ENCODE measurements around the gene GRIK3. TPM values are rescaled to one million over a fixed set of nuclear protein-coding genes. Genes with fewer than 3 reads are reported as not detected.

GRIK3 gene
- total and polyA plus RNA-seq, 3 experiments from 2014 or later, result not detected

DNA sequence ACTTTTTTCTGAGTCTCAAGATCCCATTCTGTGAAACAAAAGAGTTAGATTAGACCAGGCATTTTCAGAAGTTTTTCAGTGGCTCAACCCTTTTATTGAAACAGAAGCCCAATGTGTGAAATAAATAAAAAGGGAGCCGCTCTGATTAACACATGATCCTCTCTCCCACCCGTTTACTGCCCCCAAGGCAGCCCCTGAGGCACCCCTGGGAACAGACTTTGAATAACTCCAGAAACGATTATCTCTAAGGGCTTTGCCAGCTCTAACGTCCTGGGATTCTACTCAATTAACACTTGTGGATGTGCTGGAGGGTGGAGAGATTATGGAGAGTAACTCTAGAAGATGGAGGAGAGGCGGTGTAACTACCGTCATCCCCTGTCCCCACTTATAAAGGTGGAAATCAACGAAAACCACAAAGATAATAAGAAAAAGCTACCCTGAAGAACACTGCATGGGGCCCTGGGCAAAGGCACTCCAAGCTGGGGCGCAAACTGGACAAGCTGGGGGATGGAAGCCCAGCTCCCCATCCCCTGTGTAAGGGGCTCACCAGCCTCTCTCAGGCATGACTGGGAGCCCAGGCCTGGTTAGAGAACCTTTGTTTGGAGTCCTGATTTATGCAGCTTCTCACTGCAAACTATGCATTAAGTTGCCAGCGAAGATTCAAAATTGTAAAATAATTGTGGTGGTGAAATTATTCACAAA lies 39.0 kb upstream of the GRIK3 start:
- no peak for DNase-seq
- ChIA-PET CTCF (no interaction called here), POLR2A (no interaction called here)
- Histone ChIP-seq H3K27me3 (ENCODE audit: insufficient read depth, low read length, poor library complexity, severe bottlenecking) (no peaks in the 10 kb centered on the region), H3K4me1 (ENCODE audit: insufficient read depth, low read length) (no peaks in the 10 kb centered on the region), H3K27ac (ENCODE audit: low read depth, low read length) (no peak overlapping the region), H3K9me3 (ENCODE audit: low read length) (no peaks in the 10 kb centered on the region), H3K4me3 (ENCODE audit: low read length) (no peak overlapping the region), H3K36me3 (ENCODE audit: insufficient read depth, low read length) (no peaks in the 10 kb centered on the region)
- no peaks in the 10 kb centered on the region for H3K36me3 Mint-ChIP-seq
- H3K4me1 Mint-ChIP-seq, result no peaks in the 10 kb centered on the region
- no peak overlapping the region for H3K4me3 Mint-ChIP-seq
- peaks cover 5 to 22% of the 10 kb centered on the region in 2 donors for H3K27me3 Mint-ChIP-seq
- no peak overlapping the region for H3K27ac Mint-ChIP-seq
- peaks cover 0 to 3% (median 0%) of the 10 kb centered on the region in 5 donors for H3K9me3 Mint-ChIP-seq

DNA sequence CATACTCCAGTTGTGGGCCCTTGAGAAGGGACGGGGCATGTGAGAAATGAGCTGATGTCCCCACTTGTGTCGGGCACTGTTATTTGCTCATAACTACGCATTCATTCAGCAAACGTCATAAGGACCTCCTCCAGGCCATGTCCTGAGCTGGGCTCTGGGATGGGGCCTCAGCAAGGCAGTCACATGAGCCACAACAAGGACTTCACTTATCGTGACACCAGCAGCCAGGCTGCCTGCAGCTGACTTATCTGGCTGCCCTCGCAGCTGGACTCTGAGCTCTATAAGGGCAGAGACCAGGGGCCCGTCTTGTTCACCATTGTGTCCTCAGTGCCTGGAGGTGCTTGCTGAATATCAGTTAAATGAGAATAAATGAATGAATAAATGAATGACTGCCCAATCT lies 37.5 kb upstream of the GRIK3 start:
- ChIA-PET POLR2A (no interaction called here), CTCF (no interaction called here)
- H3K4me3 ChIP-seq (ENCODE audit: low read length), result no peak overlapping the region
- peaks cover 5 to 27% of the 10 kb centered on the region in 2 donors for H3K27me3 Mint-ChIP-seq
- no peaks in the 10 kb centered on the region for H3K4me1 ChIP-seq (ENCODE audit: insufficient read depth, low read length)
- no peaks in the 10 kb centered on the region for H3K36me3 Mint-ChIP-seq
- H3K4me1 Mint-ChIP-seq, result no peaks in the 10 kb centered on the region
- no peaks in the 10 kb centered on the region for H3K9me3 Mint-ChIP-seq
- H3K27me3 ChIP-seq (ENCODE audit: insufficient read depth, low read length, poor library complexity, severe bottlenecking), result no peaks in the 10 kb centered on the region
- H3K27ac Mint-ChIP-seq, result no peak overlapping the region
- H3K36me3 ChIP-seq (ENCODE audit: insufficient read depth, low read length), result no peaks in the 10 kb centered on the region
- no peak for DNase-seq
- H3K9me3 ChIP-seq (ENCODE audit: low read length), result no peaks in the 10 kb centered on the region
- no peak overlapping the region for H3K4me3 Mint-ChIP-seq
- no peak overlapping the region for H3K27ac ChIP-seq (ENCODE audit: low read depth, low read length)

DNA sequence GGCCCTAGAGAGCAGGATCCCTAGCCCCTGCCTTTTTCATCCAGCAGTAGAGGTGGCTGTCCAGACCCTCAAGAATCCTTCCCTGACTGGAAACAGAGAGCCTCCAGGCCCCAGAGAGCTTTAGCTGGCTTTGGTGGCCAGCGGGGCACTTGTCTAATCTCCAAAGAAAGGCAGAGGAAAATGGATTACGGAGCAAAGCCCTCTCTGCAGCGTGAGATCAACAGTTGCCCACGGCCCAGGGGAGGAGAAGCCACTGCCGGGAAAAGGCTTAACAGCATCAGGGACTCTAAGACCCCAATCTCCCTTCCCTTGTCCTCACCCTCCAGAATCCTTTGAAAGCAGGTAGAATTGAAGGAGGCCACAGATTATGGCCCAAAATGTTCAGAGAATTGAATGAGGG lies 35.8 kb upstream of the GRIK3 start:
- ChIA-PET POLR2A (no interaction called here), CTCF (no interaction called here)
- no peak for DNase-seq
- H3K4me3 ChIP-seq (ENCODE audit: low read length), result no peak overlapping the region
- Mint-ChIP-seq H3K4me1 (no peaks in the 10 kb centered on the region), H3K9me3 (no peaks in the 10 kb centered on the region), H3K36me3 (no peaks in the 10 kb centered on the region), H3K27me3 (peaks cover 5 to 27% of the 10 kb centered on the region in 2 donors), H3K4me3 (no peak overlapping the region), H3K27ac (no peak overlapping the region)
- H3K9me3 ChIP-seq (ENCODE audit: low read length), result no peaks in the 10 kb centered on the region
- H3K4me1 ChIP-seq (ENCODE audit: insufficient read depth, low read length), result no peaks in the 10 kb centered on the region
- H3K27ac ChIP-seq (ENCODE audit: low read depth, low read length), result no peak overlapping the region
- no peaks in the 10 kb centered on the region for H3K36me3 ChIP-seq (ENCODE audit: insufficient read depth, low read length)
- H3K27me3 ChIP-seq (ENCODE audit: insufficient read depth, low read length, poor library complexity, severe bottlenecking), result no peaks in the 10 kb centered on the region

DNA sequence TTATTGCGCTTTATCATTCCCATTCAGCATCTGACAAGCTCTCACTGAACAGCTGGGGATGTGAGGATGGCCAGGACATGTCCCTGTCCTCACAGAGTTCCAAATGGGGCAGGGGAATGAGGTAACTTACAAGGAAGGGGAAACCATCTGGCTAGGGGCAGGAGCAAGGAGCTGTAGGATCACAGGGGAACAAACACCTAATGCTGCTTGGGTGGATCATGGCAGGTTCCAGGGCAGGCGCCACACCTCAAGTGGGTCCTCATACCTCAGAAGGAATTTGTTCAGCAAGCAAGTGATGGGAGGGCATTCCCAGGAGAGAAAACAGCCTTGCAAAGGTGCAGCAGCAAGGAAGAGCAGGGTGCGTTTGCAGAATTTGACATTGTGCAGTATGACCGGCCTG lies 35.1 kb upstream of the GRIK3 start:
- H3K36me3 ChIP-seq (ENCODE audit: insufficient read depth, low read length), result no peaks in the 10 kb centered on the region
- no peak overlapping the region for H3K27ac ChIP-seq (ENCODE audit: low read depth, low read length)
- Mint-ChIP-seq H3K4me1 (no peaks in the 10 kb centered on the region), H3K27ac (no peak overlapping the region), H3K36me3 (no peaks in the 10 kb centered on the region), H3K27me3 (peaks cover 5 to 27% of the 10 kb centered on the region in 2 donors), H3K4me3 (no peak overlapping the region), H3K9me3 (no peaks in the 10 kb centered on the region)
- ChIA-PET CTCF (no interaction called here), POLR2A (no interaction called here)
- no peak for DNase-seq
- H3K27me3 ChIP-seq (ENCODE audit: insufficient read depth, low read length, poor library complexity, severe bottlenecking), result no peaks in the 10 kb centered on the region
- no peaks in the 10 kb centered on the region for H3K4me1 ChIP-seq (ENCODE audit: insufficient read depth, low read length)
- H3K9me3 ChIP-seq (ENCODE audit: low read length), result no peaks in the 10 kb centered on the region
- H3K4me3 ChIP-seq (ENCODE audit: low read length), result no peak overlapping the region

DNA sequence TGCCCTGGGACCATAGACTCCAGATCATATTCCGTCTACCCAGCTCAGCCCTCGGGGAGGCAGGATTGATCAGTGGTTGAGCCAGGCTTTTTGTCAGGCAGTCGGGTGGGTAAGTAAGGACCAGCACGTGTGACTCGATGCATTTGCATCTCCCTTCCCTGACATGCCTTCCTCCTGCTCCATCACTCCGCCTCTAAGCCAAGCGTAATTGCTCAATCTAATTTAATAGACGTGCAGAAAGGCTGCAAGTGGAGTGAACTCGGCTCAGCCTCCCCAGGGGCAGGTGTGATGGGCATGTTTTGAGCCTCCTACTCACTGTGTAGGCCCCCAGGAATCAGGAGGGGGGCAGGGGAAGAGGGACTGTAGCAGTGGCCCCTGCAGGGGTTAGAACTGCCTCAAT lies 34.6 kb upstream of the GRIK3 start:
- no peaks in the 10 kb centered on the region for H3K9me3 Mint-ChIP-seq
- Histone ChIP-seq H3K9me3 (ENCODE audit: low read length) (no peaks in the 10 kb centered on the region), H3K4me1 (ENCODE audit: insufficient read depth, low read length) (no peaks in the 10 kb centered on the region), H3K27me3 (ENCODE audit: insufficient read depth, low read length, poor library complexity, severe bottlenecking) (no peaks in the 10 kb centered on the region), H3K4me3 (ENCODE audit: low read length) (no peak overlapping the region), H3K36me3 (ENCODE audit: insufficient read depth, low read length) (no peaks in the 10 kb centered on the region), H3K27ac (ENCODE audit: low read depth, low read length) (no peak overlapping the region)
- H3K27ac Mint-ChIP-seq, result no peak overlapping the region
- no peak for DNase-seq
- ChIA-PET CTCF (no interaction called here), POLR2A (no interaction called here)
- no peaks in the 10 kb centered on the region for H3K36me3 Mint-ChIP-seq
- H3K27me3 Mint-ChIP-seq, result peaks cover 5 to 27% of the 10 kb centered on the region in 2 donors
- no peak overlapping the region for H3K4me3 Mint-ChIP-seq
- H3K4me1 Mint-ChIP-seq, result no peaks in the 10 kb centered on the region

DNA sequence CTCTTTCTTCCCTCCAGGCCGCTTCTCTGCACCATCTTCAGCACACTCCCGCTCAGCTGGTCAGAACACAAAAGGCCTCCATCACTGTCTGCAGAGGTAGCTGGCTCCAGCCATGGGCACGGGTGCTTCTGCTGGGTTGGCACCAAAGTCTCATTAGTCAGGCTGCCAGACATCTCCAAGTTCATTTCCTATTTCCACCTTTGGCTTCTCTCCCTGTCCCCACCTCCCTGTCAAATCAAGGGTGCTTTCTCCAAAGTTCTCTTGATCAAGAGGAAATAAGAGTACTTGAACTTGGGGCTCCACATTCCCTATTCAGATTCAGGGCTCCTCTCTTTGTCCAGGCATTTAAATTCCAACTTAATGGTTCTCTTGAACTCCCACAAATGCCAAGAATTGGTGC lies 33.9 kb upstream of the GRIK3 start:
- H3K27ac Mint-ChIP-seq, result no peak overlapping the region
- H3K36me3 Mint-ChIP-seq, result no peaks in the 10 kb centered on the region
- DNase-seq, result no peak
- CTCF ChIA-PET, result no interaction called here
- H3K36me3 ChIP-seq (ENCODE audit: insufficient read depth, low read length), result no peaks in the 10 kb centered on the region
- POLR2A ChIA-PET, result no interaction called here
- no peaks in the 10 kb centered on the region for H3K4me1 ChIP-seq (ENCODE audit: insufficient read depth, low read length)
- H3K4me1 Mint-ChIP-seq, result no peaks in the 10 kb centered on the region
- H3K9me3 ChIP-seq (ENCODE audit: low read length), result no peaks in the 10 kb centered on the region
- no peak overlapping the region for H3K4me3 Mint-ChIP-seq
- peaks cover 6 to 30% of the 10 kb centered on the region in 2 donors for H3K27me3 Mint-ChIP-seq
- no peaks in the 10 kb centered on the region for H3K27me3 ChIP-seq (ENCODE audit: insufficient read depth, low read length, poor library complexity, severe bottlenecking)
- H3K27ac ChIP-seq (ENCODE audit: low read depth, low read length), result no peak overlapping the region
- H3K9me3 Mint-ChIP-seq, result no peaks in the 10 kb centered on the region
- H3K4me3 ChIP-seq (ENCODE audit: low read length), result no peak overlapping the region

DNA sequence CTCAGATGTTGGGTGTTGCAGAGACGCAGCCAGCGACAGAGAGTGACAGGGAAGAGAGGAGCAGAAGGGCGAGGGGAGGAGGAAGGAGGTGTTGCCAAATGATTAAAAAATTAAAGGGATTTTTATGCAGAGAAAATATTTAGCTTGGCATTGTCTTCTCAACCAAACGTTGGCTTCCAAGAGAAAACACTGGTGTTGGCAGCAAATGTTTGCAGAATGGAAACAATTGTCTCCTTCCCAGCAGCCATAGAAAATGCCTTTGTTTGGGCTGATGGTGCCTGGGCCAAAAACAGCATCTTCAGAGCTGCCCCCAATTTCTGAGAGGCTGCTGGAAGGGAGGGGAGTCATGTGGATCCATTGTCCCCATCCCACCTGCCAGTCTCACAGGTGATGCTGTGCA lies 29.7 kb upstream of the GRIK3 start:
- no peaks in the 10 kb centered on the region for H3K9me3 ChIP-seq (ENCODE audit: low read length)
- H3K36me3 ChIP-seq (ENCODE audit: insufficient read depth, low read length), result no peaks in the 10 kb centered on the region
- H3K4me3 Mint-ChIP-seq, result no peak overlapping the region
- H3K4me1 ChIP-seq (ENCODE audit: insufficient read depth, low read length), result no peaks in the 10 kb centered on the region
- H3K27me3 ChIP-seq (ENCODE audit: insufficient read depth, low read length, poor library complexity, severe bottlenecking), result no peaks in the 10 kb centered on the region
- no peaks in the 10 kb centered on the region for H3K9me3 Mint-ChIP-seq
- H3K27ac Mint-ChIP-seq, result peak overlapping the region in 2 of 8 donors; percentile 45 to 51
- no peak overlapping the region for H3K27ac ChIP-seq (ENCODE audit: low read depth, low read length)
- H3K4me3 ChIP-seq (ENCODE audit: low read length), result no peak overlapping the region
- H3K27me3 Mint-ChIP-seq, result peaks cover 7 to 13% of the 10 kb centered on the region in 2 donors
- DNase-seq, result no peak
- ChIA-PET CTCF (no interaction called here), POLR2A (no interaction called here)
- H3K4me1 Mint-ChIP-seq, result no peaks in the 10 kb centered on the region
- no peaks in the 10 kb centered on the region for H3K36me3 Mint-ChIP-seq

DNA sequence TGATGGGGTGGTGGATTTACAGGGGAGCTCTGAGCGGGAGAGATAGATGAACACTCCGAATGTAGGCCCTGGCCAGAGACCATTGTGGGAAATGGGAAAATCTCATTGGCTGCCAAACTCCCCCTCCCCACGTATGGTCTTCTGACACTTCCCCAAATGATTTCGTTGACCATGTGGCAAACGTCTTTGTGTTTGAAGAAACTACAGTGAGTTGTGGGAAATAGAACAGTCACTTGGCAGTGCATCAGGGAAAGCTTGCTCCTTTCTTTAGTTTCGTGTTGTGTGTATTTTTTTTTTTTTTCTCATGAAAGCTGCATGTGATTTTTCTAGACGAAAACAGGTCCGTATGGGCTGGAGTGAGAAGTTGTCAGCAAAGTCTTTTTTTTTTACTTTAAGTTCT lies 25.0 kb upstream of the GRIK3 start:
- Histone ChIP-seq H3K4me3 (ENCODE audit: low read length) (no peak overlapping the region), H3K4me1 (ENCODE audit: insufficient read depth, low read length) (no peaks in the 10 kb centered on the region), H3K27ac (ENCODE audit: low read depth, low read length) (no peak overlapping the region), H3K27me3 (ENCODE audit: insufficient read depth, low read length, poor library complexity, severe bottlenecking) (no peaks in the 10 kb centered on the region), H3K36me3 (ENCODE audit: insufficient read depth, low read length) (no peaks in the 10 kb centered on the region), H3K9me3 (ENCODE audit: low read length) (no peaks in the 10 kb centered on the region)
- H3K4me1 Mint-ChIP-seq, result no peaks in the 10 kb centered on the region
- CTCF ChIA-PET, result no interaction called here
- no peaks in the 10 kb centered on the region for H3K36me3 Mint-ChIP-seq
- no peak for DNase-seq
- H3K9me3 Mint-ChIP-seq, result no peaks in the 10 kb centered on the region
- H3K27me3 Mint-ChIP-seq, result peaks cover 14 to 15% of the 10 kb centered on the region in 2 donors
- POLR2A ChIA-PET, result no interaction called here
- no peak overlapping the region for H3K27ac Mint-ChIP-seq
- H3K4me3 Mint-ChIP-seq, result no peak overlapping the region
